Epithelial cell of proximal tubule (primary cell): ENCODE data around the gene NBAS. TPM values are rescaled to one million over a fixed set of nuclear protein-coding genes. Genes with fewer than 3 reads are reported as not detected.

Experiments used
- DNase-seq: peaks from one replicate; pipeline ENCODE4 v3.0.0-alpha.2; 2011; ENCODE audit warnings: low read depth
- H3K4me3 ChIP-seq: 2 replicates; pipeline ENCODE4 v1.5.1; 2011; ENCODE audit warnings: low read depth, mild to moderate bottlenecking, low read length
- total RNA-seq: library from RNA; depleted of rRNA; stranded (reverse); fragments of >200 nt; gene quantifications from 2 replicates; pipeline ENCODE4 v1.2.3, GENCODE V29; 2015
- TF ChIP-seq, protein P1 (sequence below): conservative IDR thresholded peaks from 2 replicates; pipeline ENCODE4 v1.5.1; 2012; ENCODE audit warnings: low read depth, mild to moderate bottlenecking, low read length

The NBAS gene
- total RNA-seq, 1 donor from 2014 or later: 48.4 TPM

DNA sequence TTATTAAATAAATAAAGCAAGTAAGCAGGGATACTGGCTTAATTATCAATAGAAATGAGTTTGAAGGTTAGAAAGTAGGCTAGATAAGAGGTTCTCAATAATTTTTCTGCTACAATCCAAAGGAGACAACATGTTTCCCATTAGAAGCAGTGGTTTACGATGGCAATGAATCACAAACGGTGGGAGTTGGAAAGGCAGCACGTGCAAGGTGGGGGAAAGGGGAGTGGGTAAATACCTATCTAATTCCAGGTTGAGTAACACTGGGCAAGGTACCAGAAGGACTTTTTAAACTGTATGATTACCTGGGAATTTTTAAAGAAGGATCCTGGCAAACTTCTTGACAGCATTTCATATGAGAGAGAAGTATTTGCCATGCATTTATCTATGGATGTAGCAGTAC is 289.9 kb downstream of the NBAS start:
- DNase-seq: no peak
- TF ChIP-seq, protein P1, sequence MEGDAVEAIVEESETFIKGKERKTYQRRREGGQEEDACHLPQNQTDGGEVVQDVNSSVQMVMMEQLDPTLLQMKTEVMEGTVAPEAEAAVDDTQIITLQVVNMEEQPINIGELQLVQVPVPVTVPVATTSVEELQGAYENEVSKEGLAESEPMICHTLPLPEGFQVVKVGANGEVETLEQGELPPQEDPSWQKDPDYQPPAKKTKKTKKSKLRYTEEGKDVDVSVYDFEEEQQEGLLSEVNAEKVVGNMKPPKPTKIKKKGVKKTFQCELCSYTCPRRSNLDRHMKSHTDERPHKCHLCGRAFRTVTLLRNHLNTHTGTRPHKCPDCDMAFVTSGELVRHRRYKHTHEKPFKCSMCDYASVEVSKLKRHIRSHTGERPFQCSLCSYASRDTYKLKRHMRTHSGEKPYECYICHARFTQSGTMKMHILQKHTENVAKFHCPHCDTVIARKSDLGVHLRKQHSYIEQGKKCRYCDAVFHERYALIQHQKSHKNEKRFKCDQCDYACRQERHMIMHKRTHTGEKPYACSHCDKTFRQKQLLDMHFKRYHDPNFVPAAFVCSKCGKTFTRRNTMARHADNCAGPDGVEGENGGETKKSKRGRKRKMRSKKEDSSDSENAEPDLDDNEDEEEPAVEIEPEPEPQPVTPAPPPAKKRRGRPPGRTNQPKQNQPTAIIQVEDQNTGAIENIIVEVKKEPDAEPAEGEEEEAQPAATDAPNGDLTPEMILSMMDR: no peak
- no peak overlapping the region for H3K4me3 ChIP-seq

DNA sequence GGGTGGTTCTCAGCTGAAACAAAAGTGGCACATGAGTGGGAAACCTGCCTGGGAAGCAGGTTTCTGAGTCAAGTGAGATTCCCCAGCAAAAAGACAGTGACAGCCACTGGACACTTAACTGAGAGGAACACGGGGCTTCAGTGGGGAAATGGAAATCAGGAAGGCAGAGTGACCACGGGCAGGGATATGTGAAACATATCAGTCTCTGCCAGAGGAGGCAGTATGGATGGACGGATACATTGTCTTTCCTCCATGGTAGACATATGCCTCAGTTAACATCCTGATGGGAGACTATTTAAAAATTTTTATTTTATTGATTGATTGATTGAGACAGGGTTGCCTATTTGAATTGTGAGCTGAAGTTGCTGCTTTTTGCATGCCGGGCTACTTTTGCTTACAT is 292.1 kb downstream of the NBAS start:
- TF ChIP-seq, protein P1: no peak
- DNase-seq: no peak
- no peak overlapping the region for H3K4me3 ChIP-seq

DNA sequence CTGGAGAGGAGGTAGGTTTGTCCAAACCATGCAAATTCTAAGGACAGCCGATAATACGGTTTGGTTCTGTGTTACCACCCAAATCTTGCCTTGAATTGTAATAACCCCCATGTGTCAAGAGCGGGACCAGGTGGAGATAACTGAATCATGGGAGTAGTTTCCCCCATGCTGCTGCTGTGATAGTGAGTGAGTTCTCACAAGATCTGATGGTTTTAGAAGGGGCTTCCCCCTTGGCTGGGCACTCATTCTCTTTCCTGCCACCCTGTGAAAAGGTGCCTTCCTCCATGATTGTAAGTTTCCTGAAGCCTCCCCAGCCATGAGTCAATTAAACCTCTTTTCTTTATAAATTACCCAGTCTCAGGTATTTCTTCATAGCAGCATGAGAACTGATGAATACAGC is 295.2 kb downstream of the NBAS start:
- no peak overlapping the region for H3K4me3 ChIP-seq
- TF ChIP-seq, protein P1: no peak
- DNase-seq: no peak

DNA sequence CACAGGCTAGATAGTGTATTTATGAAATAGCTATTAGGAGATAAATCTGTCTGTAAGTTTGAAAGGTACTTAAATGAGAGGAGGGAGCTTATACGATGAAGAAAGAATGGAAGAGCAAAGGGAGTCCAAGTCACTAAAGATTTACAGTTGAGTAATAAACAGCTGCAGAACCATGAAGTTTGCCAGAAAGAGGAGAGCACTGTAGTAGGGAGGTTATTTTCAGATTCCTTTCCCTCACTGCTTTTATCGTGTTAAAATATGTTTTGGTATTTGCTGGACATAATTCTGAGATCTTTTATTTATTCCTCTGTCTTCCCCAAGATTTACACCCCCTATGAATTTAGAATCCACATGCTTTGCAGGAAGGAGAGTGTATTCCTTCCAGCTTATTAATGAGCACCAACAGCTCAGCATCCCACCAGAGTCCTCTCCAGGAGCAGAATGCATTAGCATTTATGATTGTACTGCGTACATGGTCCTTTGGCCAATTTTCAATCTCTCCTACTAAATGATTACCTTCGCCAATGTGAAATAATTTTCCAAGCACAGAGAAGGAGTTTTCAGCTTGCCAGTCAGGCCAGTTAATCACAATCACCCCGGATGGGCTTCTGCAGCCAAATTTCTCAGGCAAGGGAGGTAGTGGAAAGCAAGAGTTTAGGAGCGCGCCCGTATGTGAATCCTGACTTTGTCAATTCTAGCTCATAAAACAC is 297.0 kb downstream of the NBAS start:
- TF ChIP-seq, protein P1: no peak
- DNase-seq: no peak

DNA sequence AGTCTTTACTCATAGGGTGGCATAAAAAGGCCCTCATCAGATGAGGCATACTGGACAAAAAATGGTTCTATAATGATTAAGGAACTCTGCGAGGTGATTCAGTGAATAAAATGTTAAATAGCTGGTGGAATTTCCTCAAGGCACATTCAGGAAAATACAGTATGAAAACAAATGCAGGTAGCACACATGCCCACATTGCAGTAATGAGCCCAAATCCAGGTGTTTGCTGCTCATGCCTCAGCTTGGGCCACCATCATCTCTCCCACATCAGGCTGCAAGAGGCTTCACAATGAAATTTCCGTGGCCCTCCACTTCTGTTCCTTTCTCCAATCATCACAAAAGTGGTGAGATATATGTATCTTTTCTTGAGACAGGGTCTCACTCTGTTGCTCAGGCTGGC is 298.3 kb downstream of the NBAS start:
- DNase-seq: no peak
- no peak overlapping the region for H3K4me3 ChIP-seq
- TF ChIP-seq, protein P1: no peak

More for the DNA sequence above, 297.0 kb downstream of the NBAS start:
- H3K4me3 ChIP-seq: no peak overlapping the region

DNA sequence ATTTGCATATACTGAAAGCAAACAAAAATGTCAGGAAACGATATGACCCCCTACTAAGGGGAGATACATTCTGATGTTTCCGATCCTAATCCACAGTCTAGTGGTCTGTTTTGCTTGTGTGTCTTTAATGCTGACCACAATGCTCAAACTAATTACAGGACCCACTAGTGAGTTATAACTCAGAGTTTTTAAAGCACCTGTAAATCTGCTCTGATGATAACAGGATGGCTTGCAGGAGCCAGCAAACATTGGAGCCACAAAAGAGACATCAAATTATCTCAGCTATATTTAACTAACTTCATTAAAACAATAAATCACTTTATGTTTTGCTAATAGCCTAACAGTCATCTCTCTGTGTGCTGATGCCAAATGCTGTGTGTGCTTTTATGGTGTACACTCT is 300.3 kb downstream of the NBAS start:
- no peak for DNase-seq
- TF ChIP-seq, protein P1: no peak
- H3K4me3 ChIP-seq: no peak overlapping the region

DNA sequence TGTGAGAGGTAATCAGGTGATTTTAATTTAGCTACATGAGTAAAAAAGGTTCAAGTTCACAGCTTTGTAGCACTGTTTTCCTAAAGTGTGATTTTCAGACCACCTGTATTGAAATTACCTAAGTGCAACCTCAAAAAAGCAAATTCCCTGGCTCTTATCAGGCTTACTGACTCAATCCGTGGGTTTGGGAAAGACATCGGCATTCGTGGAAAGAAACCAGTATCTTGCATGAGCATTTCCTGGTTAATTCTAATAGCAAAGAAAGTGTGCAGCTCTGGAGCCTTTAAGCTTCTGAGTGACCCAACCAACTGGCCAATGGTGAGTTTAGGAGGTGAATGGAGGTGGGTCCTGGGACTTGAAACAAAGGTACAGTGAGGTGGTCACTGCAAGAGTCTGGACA is 300.9 kb downstream of the NBAS start:
- no peak for DNase-seq

More for the DNA sequence above, 300.9 kb downstream of the NBAS start:
- no peak overlapping the region for H3K4me3 ChIP-seq
- TF ChIP-seq, protein P1: no peak
